ENCODE data around the gene SYS1. TPM values are rescaled to one million over a fixed set of nuclear protein-coding genes. Genes with fewer than 3 reads are reported as not detected.
A peak's percentile ranks its signal among the peaks of the same experiment; 100 is the strongest.

SYS1 gene
- polyA plus RNA-seq, 1 experiment, result 25.1 TPM

- no peaks in the 10 kb centered on the region for H3K27me3 ChIP-seq (ENCODE audit: control insufficient read depth, insufficient read depth, low read length)
- TF ChIP-seq CTCF (IDR thresholded peaks at IDR 0.05; ENCODE audit: low read depth, low read length), result no peak
- no peaks in the 10 kb centered on the region for H3K9me3 ChIP-seq (ENCODE audit: control insufficient read depth, insufficient read depth, low read length)
- DNase-seq (ENCODE audit: low read depth, low spot score), result no peak
- H3K27ac ChIP-seq (ENCODE audit: low read depth, low read length), result peak overlapping the region; percentile 98
- POLR2A ChIA-PET, result no interaction called here
- no peak overlapping the region for H3K4me3 ChIP-seq (ENCODE audit: low read depth, low read length)
- CTCF ChIA-PET, result interaction anchor here (0.7 kb wide), 1 partner anchor 21 kb away, joined by 4 read pairs; no protein-coding TSS in a partner anchor
Observed at GRCh38 chr20:45339799-45340198, 23.2 kb upstream of the SYS1 start.

GRCh38 chr20:45340236-45340847 lies 22.6 kb upstream of the SYS1 start:
- POLR2A ChIA-PET, result no interaction called here

GRCh38 chr20:45340951-45341350 lies 22.0 kb upstream of the SYS1 start:
- DNase-seq (ENCODE audit: low read depth, low spot score), result no peak
- H3K9me3 ChIP-seq (ENCODE audit: control insufficient read depth, insufficient read depth, low read length), result no peaks in the 10 kb centered on the region
- ChIA-PET CTCF (interaction anchor here (1.2 to 2.2 kb wide), 3 partner anchors 21 to 96 kb away, joined by 5 to 13 read pairs (median 6); partner anchors contain the start of gene SYS1), POLR2A (interaction anchor here (2.7 kb wide), 1 partner anchor 22 kb away, joined by 8 read pairs; the partner anchor contains the start of gene SYS1)
- TF ChIP-seq CTCF (IDR thresholded peaks at IDR 0.05; ENCODE audit: low read depth, low read length), result no peak
- H3K27ac ChIP-seq (ENCODE audit: low read depth, low read length), result peak overlapping the region; percentile 61
- H3K4me3 ChIP-seq (ENCODE audit: low read depth, low read length), result no peak overlapping the region
- H3K27me3 ChIP-seq (ENCODE audit: control insufficient read depth, insufficient read depth, low read length), result no peaks in the 10 kb centered on the region

More at GRCh38 chr20:45340236-45340847, 22.6 kb upstream of the SYS1 start:
- CTCF ChIA-PET, result interaction anchor here (0.7 kb wide), 1 partner anchor 21 kb away, joined by 4 read pairs; no protein-coding TSS in a partner anchor
- Histone ChIP-seq H3K4me3 (ENCODE audit: low read depth, low read length) (no peak overlapping the region), H3K27me3 (ENCODE audit: control insufficient read depth, insufficient read depth, low read length) (no peaks in the 10 kb centered on the region), H3K27ac (ENCODE audit: low read depth, low read length) (peak overlapping the region; percentile 61), H3K9me3 (ENCODE audit: control insufficient read depth, insufficient read depth, low read length) (no peaks in the 10 kb centered on the region)
- no peak for TF ChIP-seq CTCF (IDR thresholded peaks at IDR 0.05; ENCODE audit: low read depth, low read length)
- DNase-seq (ENCODE audit: low read depth, low spot score), result no peak

- CTCF ChIA-PET, result interaction anchor here (1.2 to 2.2 kb wide), 3 partner anchors 21 to 95 kb away, joined by 5 to 13 read pairs (median 6); partner anchors contain the start of gene SYS1
- H3K27ac ChIP-seq (ENCODE audit: low read depth, low read length), result peak overlapping the region; percentile 85
- POLR2A ChIA-PET, result interaction anchor here (2.7 kb wide), 1 partner anchor 22 kb away, joined by 8 read pairs; the partner anchor contains the start of gene SYS1
Observed at GRCh38 chr20:45341579-45341938, 21.4 kb upstream of the SYS1 start.

More at GRCh38 chr20:45341579-45341938, 21.4 kb upstream of the SYS1 start:
- peak overlapping the region; percentile 97 for H3K4me3 ChIP-seq (ENCODE audit: low read depth, low read length)
- TF ChIP-seq CTCF (IDR thresholded peaks at IDR 0.05; ENCODE audit: low read depth, low read length), result no peak
- H3K27me3 ChIP-seq (ENCODE audit: control insufficient read depth, insufficient read depth, low read length), result no peaks in the 10 kb centered on the region
- DNase-seq (ENCODE audit: low read depth, low spot score), result no peak
- no peaks in the 10 kb centered on the region for H3K9me3 ChIP-seq (ENCODE audit: control insufficient read depth, insufficient read depth, low read length)
